Mesenteric fat pad (tissue), 1 donor: ENCODE results near the gene ROBO1. TPM values are rescaled to one million over a fixed set of nuclear protein-coding genes. Genes with fewer than 3 reads are reported as not detected.

Source experiments
- DNase-seq: peaks from one replicate; pipeline ENCODE4 v3.0.0-alpha.2; 2020; ENCODE audit warnings: low spot score
- total RNA-seq: library from RNA; stranded (reverse); fragmentation: NEBNext Ultra II Directional; extraction: Animal tissue kit (Norgen Biotek cat#: 25700); gene quantifications from one replicate; pipeline ENCODE4 v1.2.1, GENCODE V29; 2021
- donor health status: DM: yes; HTN: yes; CAD: no.

ROBO1 gene
- total RNA-seq, 1 donor from 2014 or later = 7.1 TPM

DNA sequence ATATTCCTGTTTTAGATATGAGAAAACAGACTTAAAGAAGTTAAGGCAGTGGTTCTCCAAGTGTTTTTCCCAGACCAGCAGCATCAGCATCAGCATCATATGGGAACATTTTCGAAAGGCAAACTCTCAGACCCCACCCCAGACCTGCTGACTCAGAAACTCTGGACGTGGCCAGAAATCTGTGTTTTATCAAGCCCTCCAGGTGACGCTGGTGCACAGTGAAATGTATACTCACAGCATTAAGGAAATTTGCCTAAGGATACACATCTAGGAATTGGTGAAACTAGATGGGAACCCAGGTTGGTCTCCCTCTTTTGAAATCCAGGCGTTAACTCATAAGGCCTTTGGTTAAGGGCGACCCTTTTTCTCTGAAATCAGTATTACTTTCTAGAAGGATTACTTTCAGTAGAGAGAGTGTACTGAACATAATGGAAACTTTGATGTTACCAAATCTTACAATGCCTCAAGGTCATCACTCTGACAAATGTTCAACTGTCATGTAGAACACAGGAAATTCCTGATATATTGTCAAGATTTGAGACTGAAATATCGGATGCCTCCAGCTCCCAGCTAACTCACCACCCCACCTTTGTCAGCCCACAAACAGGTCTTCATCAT is 910.2 kb downstream of the ROBO1 start:
- DNase-seq = no peak

DNA sequence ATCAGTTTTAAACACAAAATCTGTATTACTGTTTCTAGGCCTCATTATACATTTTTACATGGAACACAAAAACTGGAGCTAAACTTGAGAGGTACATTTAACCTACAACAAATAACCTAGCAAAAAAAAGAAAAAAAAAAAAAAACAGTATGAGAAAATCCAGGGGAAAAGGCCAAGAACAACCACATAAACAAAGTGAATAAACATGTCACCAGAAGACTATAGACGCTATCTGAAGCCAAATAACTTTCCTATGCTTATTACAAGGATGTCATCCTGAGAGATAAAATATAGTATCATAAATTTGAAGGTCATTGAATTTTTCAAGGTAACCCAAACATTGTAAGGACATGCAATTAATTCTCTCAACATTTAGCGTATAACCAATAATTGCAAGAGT is 911.6 kb downstream of the ROBO1 start:
- no peak for DNase-seq

DNA sequence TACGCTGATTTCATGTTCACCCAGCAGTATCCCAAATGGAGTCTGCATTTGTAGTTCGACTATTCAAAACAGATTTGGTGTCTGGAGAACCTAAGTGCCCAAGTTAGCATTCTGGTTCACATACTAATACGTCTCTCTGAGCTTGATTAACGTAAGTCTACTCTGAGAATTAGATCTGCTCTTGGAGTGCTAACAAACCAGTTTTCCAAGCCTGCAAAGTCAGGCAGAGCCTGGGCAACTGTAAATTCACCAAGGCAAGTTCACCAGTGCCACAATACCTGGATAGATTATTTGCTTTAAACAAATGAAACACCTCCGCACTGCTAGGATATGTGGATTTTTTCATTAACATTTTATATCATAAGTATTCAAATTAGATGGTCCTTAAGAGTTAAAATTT is 912.6 kb downstream of the ROBO1 start:
- DNase-seq = no peak

DNA sequence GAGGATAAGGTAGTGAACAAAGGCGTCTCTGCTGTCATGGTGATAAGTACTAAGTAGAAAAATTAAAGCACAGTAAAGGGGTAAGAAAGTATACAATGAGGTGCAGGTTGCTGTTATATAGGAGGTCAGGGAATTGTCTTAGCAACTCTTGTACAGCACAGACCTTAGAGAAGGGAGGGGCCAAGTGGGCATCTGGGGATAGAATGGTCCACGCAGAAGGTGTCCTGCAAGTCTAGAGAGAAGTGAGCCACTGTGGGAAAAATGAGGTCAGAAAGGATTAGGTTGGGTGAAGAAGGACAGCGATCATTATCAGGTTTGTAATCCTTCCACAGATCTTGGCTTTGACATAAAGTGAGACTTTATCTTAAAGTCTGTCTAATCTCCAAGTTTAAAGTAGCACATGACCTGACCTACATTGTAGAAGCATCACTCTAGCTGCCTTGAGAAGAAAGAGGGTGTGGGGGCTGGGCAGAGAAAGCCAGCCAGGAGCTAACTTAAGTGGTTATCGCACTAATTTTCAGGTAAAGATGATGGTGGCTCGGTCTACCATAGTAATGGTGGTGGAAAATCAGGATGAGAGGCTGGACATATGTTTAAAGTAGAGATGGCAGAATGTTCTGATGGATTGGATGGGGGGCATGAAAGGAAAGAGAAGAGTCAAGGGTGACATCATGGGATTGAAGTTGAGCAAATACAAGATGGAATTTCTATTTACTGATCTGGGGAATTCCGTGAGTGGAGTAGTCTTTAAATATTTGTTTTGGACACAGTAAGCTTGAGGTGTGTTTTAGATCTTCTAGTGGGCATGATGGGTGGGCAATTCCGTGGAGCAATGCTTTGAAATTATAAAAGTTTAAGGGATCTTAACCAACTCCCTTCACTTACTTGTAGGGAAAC is 919.2 kb downstream of the ROBO1 start:
- DNase-seq = no peak

DNA sequence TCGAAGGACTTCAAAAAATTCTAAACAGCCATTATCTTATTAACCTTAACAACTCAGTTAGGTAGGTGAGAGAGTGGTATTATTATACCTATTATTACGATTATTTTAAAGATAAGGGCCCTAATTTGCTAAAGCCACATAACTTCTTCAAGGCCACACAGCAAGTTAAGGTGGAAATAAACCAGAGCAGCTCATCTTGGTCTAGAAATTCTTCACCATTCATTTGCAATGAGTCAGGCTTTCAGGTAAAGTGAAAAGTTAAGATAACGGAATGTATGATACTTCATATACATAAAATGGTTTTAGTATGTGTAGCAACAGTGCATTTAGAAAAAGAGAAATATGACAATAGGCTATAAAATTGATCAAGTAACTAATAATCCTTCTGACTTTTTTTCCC is 920.2 kb downstream of the ROBO1 start:
- DNase-seq = no peak

DNA sequence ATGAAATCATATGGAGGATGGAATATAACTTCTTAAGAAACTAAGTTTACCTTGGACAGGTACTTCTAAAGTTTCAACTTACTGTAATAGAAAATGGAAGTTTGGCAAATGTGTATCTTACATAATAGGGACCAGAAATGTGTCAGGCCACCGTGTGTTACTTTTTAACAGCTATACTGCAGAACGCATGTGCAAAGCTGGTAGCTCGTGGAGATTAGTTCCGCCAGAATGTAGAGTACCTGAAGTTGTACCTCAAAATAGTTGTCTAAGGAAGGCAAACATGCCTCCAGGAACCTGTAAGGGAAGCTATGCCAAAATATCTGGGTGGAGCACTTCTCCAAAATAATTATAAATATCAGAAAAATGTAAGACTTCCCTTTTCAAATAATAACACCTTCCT is 920.6 kb downstream of the ROBO1 start:
- DNase-seq = no peak

DNA sequence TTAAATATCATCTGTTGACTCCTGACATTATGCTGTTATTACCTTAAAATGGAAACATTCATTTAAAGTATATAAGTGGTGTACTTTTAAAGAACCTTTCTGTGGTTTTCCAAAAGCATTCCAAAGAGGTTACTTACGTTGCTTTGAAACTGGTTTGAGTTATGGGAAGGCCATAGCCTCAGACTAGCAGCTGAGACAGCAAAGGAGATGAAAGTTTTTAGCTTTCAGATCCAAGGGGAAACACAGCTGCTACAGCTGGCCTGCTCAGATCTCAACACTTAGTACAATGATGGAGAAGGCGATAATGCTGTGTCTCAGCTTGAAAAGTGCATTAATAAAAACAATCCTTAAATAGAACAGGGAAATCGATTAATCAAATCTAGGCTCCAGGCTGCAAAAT is 921.1 kb downstream of the ROBO1 start:
- no peak for DNase-seq

DNA sequence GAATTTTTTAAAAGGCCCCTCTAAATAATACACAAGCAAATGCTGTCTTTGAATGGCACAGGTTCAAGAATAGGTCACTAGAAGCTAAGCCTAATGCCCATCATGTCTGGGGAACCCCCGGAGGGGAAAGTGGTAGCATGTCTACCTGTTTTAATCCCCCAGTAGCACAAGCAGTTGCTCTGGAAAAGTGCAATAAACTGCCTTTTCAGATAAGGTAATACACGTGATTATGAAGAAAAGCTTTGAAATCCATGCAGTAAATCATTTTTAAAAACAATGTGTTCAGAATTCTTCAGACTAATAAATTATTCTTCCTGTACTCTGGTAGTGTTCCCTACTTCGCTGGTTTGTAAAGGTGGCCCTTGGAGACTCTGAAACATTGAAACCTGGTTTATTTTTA is 922.2 kb downstream of the ROBO1 start:
- no peak for DNase-seq

DNA sequence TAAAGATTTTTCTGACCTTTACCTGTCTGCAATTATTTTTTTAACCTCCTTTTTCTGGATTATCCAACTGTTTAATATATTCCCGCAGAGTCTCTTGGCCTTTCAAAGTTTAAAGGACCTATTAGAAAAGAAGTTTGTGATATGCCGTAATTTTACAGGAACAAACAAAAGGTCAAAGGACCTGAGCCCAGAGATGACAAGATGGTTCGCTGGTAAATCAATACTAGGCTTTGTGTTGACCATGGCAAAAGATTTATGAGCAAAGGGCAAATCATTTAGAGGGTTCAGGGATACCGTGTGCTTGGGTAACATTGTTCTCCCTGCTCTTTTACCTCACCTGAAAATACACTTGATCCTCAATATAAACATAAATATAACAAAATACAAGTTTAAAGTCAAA is 923.5 kb downstream of the ROBO1 start:
- DNase-seq = no peak

DNA sequence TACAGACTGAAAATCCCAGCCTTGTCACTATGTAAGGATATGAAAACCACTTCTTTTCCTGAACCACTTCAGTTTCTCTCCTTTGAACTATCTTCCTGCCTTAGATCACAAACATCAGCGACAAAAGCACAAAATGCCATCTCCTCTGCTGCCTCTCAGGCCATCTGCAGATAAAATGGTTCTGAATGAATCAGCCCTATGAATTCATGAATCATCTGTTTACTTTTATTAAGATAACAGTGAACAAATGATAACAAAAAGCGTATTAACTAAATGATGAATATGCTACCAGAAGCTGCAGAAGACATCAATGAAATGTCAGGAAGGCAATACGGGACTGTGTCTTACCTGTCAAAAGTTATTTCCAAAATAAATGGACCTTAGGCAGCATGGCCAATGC is 928.1 kb downstream of the ROBO1 start:
- DNase-seq = no peak

DNA sequence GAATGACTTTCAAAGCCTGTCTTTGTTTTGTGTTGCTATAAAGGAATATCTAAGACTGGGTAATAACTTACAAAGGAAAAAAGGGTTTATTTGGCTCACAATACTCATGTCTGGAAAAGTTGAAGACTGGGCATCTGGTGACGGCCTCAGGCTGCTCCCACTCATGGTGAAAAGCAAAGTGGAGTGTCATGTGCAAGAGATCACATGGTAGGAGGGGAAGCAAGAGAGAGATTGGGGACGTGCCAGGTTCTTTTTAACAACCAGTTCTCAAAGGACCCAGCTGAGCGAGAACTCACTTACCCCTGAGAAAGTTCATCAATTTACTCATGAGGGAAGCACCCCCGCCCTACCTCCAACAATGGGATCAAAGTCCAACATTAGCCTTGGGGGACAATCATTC is 929.4 kb downstream of the ROBO1 start:
- DNase-seq = no peak

DNA sequence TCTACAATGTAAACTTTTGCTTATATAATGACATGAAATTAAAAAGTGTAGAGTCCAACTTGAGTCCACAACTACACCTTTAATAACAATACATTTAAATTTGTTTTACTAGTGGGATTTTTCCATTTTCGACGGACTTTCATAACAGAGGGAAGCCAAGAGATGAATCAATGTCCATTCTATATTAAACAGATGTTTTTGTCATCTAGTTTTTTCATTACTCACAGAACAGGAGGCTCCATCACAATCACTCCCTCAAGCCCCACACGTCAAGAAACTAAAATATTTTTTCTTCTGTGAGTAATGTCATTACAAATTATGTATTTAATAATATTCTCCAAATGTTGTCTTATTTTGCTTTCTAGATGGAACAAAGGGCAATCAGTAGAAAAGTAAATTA is 932.9 kb downstream of the ROBO1 start:
- DNase-seq = no peak

DNA sequence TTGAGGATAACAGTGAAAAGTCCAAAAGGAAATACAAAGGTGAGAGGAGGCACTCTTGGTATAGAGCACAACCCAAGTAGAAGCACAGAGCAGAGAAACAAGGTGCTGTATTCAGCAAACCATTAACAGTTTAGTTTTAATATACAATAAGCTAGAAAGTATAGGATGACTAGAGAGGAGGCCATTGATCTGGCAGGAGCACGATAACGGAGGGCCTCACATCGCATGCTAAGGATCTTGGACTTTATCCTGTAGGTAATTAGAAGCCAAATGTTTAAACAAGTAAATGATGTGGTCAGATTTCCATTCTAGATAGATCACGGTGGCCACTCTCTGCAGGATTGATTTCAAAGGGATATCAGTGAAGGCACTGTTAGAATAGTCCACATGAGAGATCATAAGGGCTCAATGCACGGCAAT is 935.0 kb downstream of the ROBO1 start:
- no peak for DNase-seq

DNA sequence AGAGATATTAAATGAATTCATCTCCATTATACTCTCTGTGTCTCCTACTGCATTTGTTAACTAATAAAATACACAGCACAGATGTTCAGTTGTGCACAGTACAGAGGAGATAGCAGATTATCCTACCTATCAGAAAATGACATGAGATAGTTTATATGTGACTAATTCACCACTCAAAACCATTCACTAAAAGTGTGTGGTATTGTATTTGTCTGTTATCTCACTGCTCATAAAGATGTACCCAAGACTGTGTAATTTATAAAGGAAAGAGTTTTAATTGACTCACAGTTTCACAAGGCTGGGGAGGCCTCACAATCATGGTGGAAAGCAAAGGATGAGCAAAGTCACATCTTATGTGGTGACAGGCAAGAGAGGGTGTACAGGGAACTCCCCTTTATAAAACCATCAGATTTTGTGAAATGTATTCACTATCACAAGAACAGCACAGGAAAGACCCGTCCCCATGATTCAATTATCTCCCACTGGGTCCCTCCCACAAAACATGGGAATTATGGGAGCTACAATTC is 936.3 kb downstream of the ROBO1 start:
- no peak for DNase-seq

DNA sequence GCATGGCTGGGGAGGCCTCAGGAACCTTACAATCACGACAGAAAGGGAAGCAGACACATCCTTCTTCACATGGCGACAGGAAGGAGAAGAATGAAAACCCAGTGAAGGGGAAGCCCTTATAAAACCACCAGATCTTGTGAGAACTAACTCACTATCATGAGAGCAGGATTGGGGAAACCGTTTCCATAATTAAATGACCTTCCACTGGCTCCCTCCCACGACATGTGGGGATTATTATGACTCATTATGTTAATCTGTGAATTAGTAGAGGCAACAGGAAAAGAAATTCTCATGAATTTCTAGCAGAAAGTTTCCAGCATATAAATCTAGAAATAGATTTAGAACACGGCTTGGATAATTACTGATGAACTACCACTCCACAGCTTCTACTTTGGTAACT is 937.3 kb downstream of the ROBO1 start:
- DNase-seq = no peak

DNA sequence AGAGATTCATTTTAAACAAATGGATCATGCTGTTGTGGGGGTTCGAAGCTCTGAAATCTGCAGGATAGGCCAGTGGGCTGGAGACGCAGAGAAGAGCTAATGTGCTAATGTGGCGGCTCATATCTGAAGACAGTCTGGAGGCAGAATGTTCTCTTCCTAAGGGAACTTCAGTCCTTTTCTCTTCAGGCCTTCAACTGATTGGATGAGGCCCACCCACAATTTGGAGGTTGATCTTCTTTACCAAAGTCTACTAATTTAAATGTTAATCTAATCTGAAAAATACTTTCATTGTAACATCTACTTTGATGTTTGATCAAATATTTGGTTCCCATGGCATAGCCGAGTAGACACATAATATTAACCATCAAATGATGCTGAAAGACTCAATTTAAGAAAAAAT is 940.2 kb downstream of the ROBO1 start:
- no peak for DNase-seq

DNA sequence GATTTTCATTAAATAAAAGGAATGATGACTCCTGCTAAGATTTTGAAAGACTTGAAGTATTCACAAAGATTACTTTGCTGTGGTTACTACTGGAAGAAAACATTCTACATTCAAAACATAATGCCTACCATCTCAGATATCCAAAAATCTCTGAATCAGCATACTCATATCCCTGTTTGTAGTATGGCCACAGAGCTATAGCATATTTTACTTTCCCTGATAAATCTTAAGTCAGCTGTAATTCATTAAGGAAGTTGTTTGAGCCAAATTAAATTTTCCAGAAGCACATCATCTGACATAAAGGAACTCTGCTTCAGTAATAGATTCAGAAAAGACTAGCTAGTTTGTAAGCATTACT is 942.0 kb downstream of the ROBO1 start:
- no peak for DNase-seq

DNA sequence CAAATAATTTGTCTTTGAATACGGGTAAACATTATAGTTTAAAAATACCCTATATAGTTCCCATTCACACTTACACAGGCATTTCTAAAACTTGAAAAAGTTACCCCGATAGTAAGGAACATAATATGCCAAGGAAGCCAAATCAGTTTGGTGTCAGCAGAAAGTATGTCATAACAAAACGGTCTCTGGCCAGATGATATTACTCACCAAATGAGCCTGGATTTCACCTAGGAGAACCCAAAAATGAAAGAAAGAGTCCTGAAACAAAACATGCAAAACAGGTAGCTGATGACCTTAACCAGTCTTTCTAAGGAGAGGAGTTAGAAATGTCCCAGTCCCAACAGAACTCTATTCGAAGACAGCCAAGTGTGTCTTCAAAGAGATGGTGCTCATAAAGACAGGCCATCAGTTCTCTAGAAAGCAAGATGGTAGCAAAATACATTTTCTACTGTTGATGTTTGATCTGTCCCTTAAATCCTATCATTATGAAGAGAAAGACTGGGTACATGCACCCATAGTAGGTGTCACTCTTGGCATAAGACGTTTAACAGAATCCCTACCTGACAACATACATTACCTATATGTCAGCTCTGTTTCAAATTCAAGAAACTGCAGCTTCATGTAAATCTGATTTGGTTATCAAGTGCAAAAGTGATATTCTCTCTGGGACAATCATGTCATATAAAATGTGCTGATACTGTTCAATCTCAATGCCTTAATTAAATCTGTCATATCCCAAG is 942.5 kb downstream of the ROBO1 start:
- DNase-seq = no peak

DNA sequence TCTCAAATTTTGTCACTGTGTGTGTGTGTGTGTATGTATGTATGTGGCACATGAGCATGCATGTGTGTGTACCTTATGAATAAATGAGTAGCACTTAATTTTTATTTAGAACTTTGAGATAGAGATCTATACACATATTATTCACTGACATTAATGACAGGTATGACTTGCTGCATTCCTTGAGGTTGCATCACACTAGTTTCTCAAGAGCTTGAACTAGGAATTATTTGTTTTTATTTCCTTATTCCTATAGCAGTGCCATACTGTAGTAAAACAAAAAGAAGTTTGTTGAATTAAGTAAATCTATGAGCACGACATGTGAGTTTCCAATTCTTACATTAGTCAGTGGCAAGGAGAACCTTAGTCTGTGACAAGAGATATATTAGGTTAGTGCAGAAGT is 943.9 kb downstream of the ROBO1 start:
- DNase-seq = no peak

DNA sequence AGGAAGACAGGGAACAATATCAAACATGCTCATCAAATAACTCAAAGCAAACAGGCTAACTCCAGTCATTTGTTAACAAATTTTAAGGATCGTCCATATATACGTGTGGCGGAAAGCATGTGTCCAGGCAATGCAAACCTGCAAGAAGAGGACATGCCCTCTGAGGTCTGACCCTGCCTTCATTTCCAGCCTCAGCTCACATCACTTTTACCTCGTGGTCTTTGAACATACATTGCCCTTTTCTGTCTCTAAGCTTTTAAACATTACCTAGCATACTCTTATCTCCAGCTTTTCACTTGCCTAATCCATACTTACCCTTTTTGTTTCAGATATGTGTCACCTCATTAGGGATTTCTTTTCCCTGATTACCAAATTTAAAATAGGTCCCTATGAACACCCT is 944.4 kb downstream of the ROBO1 start:
- no peak for DNase-seq

DNA sequence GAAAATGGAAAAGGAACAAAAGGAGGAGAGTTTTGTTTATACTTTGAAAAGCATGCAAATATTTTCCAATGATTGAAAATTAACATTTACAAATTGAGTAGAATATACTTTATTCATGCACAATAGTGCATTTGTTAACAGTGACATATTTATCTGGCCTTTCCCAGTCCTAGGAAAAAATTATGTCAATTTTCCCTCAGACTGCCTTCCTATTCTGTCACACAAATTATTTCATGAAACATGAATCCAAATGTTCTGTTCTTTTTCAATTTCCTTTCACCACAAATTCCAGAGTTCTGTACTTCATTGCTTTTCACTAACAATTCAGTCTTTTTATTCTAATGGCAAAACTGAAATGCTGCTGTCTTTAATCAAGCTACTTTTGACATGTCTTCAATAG is 945.1 kb downstream of the ROBO1 start:
- no peak for DNase-seq

DNA sequence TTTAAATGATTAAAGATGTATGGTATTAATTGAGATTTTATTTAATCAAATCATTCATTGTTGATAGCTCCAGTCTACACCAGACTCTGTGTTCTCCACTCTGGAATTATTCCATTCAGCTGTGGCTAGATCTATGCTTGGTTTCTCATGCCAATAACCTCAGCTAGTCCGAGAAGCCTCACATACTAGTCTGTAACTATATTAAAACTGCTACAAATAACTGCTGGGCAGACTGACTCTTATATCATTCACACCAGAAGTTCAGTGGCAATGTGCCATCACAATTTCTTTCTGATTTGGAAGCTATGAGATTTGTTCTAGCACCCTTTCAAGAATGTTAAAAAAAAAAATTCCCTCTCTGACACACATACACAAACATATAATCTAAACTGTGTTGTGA is 947.3 kb downstream of the ROBO1 start:
- DNase-seq = no peak
